Common myeloid progenitor, CD34-positive (primary cell): Measurements from ENCODE around the gene TMEM253.

Experiments
- CTCF ChIA-PET: fragments of 350-600 bp; sonication (Branson Sonifier 250); formaldehyde crosslinking; loops from one replicate; lab custom pipeline; 2021; ENCODE audit warnings: antibody characterized with exemption; lab: Charles Lee
- POLR2A ChIA-PET: fragments of 350-600 bp; sonication (Branson Sonifier 250); formaldehyde crosslinking; loops from one replicate; lab custom pipeline; 2021; ENCODE audit warnings: antibody characterized with exemption; lab: Charles Lee
- DNase-seq, 3 donors: peaks; one replicate each; pipeline versions ENCODE4 v3.0.0 to v3.0.0-alpha.2; 2013
- H3K27ac ChIP-seq, 2 experiments: 1 replicate in 1 of 2; 2 replicates in 1 of 2; pipeline ENCODE4 v1.7.0; 2013; ENCODE audit warnings: inconsistent platforms in 2 of 2, low read length in 2 of 2, mild to moderate bottlenecking in 2 of 2, low read depth in 1 of 2, moderate library complexity in 1 of 2; ENCODE audit not compliant: severe bottlenecking in 2 of 2, insufficient read depth in 1 of 2, poor library complexity in 1 of 2
- H3K27me3 ChIP-seq, 5 experiments: replicated peaks in 2 of 5; 1 replicate in 3 of 5; 2 replicates in 2 of 5; pipeline versions ENCODE4 v1.6.1 to v1.7.0; 2013; ENCODE audit warnings: low read length in 4 of 5, mild to moderate bottlenecking in 2 of 5, moderate library complexity in 2 of 5, inconsistent platforms in 1 of 5; ENCODE audit not compliant: insufficient read depth in 5 of 5, control insufficient read depth in 4 of 5
- H3K36me3 ChIP-seq, 4 experiments: 1 replicate in 2 of 4; 2 replicates in 2 of 4; pipeline versions ENCODE4 v1.6.1 to v1.7.0; 2013; ENCODE audit warnings: low read length in 3 of 4, control low read depth in 1 of 4, mild to moderate bottlenecking in 1 of 4; ENCODE audit not compliant: control insufficient read depth in 4 of 4, insufficient read depth in 4 of 4
- H3K4me1 ChIP-seq, 4 experiments: 1 replicate in 3 of 4; 2 replicates in 1 of 4; pipeline versions ENCODE4 v1.6.1 to v1.7.1; 2013; ENCODE audit warnings: low read length in 3 of 4, mild to moderate bottlenecking in 3 of 4, control low read depth in 1 of 4, inconsistent platforms in 1 of 4, moderate library complexity in 1 of 4; ENCODE audit not compliant: control insufficient read depth in 4 of 4, insufficient read depth in 4 of 4; ENCODE audit errors: control extremely low read depth in 1 of 4
- H3K4me3 ChIP-seq, 7 experiments: 1 replicate in 4 of 7; 2 replicates in 3 of 7; pipeline versions ENCODE4 v1.5.1 to v1.7.0; 2013; ENCODE audit warnings: mild to moderate bottlenecking in 7 of 7, low read length in 6 of 7, moderate library complexity in 6 of 7, inconsistent platforms in 2 of 7, low read depth in 2 of 7, control low read depth in 1 of 7; ENCODE audit not compliant: insufficient read depth in 4 of 7, control insufficient read depth in 1 of 7; ENCODE audit errors: extremely low read depth in 1 of 7
- H3K9me3 ChIP-seq, 5 experiments: 1 replicate in 4 of 5; 2 replicates in 1 of 5; pipeline versions ENCODE4 v1.6.1 to v1.7.1; 2013; ENCODE audit warnings: low read length in 4 of 5, mild to moderate bottlenecking in 2 of 5, inconsistent platforms in 1 of 5, low read depth in 1 of 5, moderate library complexity in 1 of 5; ENCODE audit not compliant: control insufficient read depth in 4 of 5, insufficient read depth in 2 of 5; ENCODE audit errors: control extremely low read depth in 1 of 5
- WGBS: methylation state at CpG from one replicate; pipeline ENCODE4 v1.1.5; 2013; ENCODE audit not compliant: insufficient coverage; 5-methylcytosine and 5-hydroxymethylcytosine counted together

TMEM253 gene

DNA sequence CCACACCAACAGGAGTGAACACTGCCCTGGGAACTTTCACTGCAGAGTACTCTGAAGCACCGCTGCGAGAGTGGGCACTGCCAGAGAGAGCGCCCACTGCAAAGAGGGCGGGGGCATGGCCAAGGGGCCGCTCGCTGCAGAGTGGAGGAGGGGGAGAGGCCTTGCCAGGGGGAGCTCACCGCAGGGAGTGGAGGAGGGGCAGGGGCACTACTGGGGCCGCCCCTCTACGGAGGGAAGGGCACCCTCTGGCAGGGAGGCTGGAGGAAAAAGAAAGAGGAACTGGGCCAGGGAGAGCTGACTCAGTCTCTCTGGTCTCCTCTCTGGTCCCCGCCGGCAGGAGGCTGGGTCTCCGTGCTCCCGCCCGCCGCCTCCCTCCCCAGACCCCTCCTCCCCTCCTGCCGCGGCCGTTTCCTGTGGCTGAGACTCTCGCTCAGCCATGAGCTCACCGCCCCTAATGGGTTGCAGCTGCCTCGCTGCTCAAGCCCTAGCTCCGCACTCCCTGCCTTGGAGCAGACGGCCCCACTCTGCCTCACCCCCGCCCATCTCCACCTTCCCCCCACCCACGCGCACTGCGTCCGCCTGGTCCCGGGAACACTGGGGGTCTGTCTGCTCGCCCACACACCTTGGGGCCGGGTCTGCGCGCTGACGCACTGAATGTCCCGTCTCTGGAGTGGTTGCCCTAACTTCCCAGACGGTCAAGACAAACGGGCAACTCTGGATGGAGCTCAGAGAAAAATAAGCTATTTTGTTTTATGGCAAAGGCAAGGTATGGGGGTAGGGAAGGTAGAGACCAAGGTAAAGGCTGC is 29.4 kb upstream of the TMEM253 start:
- H3K9me3 ChIP-seq: no peaks in the 10 kb centered on the region
- POLR2A ChIA-PET: interaction anchor here (0.7 to 1.9 kb wide), 4 partner anchors 16 to 33 kb away, joined by 3 to 10 read pairs (median 4); no protein-coding TSS in a partner anchor
- 1% methylated on average over 27 of the region's 37 CpGs for WGBS
- H3K4me3 ChIP-seq: peak overlapping the region; percentile 34 to 88 (median 73)
- peak; percentile 86 to 94 (median 91) for DNase-seq
- CTCF ChIA-PET: interaction anchor here (0.6 to 6.2 kb wide), 11 partner anchors 8 to 1917 kb away, joined by 3 to 135 read pairs (median 9); partner anchors contain the start of gene TMEM253
- peaks cover 0 to 15% (median 6%) of the 10 kb centered on the region in 5 experiments for H3K27me3 ChIP-seq
- H3K27ac ChIP-seq: peak overlapping the region; percentile 25 to 73
- H3K4me1 ChIP-seq: peaks cover 8 to 45% (median 42%) of the 10 kb centered on the region in 4 experiments
- H3K36me3 ChIP-seq: peaks cover 2 to 28% (median 15%) of the 10 kb centered on the region in 4 experiments

DNA sequence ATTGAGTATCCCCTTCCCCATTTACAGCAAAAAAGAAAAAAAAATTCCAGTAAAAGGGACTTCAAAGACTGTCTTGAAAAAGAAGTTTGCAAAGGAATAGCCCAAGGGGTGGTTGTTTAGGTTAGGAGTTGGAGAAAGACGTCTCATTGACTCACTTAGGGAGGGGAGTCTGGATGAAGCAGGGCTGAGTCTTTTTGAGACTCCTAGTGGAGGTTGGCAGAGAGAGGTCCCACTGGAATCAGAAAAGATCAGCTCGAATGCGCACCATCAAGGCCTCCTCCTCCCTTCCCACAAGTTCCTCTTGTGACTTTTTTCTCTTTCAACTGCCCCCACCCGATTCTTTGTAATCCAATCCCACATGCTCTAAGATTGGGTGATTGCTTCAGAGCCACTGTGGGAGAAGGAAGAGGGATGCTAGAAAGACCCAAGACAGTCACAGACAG is 28.8 kb upstream of the TMEM253 start:
- Histone ChIP-seq H3K4me3 (peak overlapping the region in 6 of 7 experiments; percentile 53 to 88 (median 75)), H3K27me3 (peaks cover 0 to 15% (median 6%) of the 10 kb centered on the region in 5 experiments), H3K27ac (peak overlapping the region; percentile 25 to 73), H3K36me3 (peaks cover 2 to 32% (median 19%) of the 10 kb centered on the region in 4 experiments), H3K4me1 (peaks cover 8 to 45% (median 42%) of the 10 kb centered on the region in 4 experiments), H3K9me3 (no peaks in the 10 kb centered on the region)
- DNase-seq: peak; percentile 25 to 53 (median 49)
- CTCF ChIA-PET: interaction anchor here (3.3 to 6.2 kb wide), 4 partner anchors 14 to 57 kb away, joined by 23 to 135 read pairs (median 108); partner anchors contain the start of gene TMEM253
- 0% methylated on average over 1 of the region's 4 CpGs for WGBS
- POLR2A ChIA-PET: interaction anchor here (1.0 to 1.1 kb wide), 2 partner anchors 25 to 32 kb away, joined by 3 to 4 read pairs; no protein-coding TSS in a partner anchor

DNA sequence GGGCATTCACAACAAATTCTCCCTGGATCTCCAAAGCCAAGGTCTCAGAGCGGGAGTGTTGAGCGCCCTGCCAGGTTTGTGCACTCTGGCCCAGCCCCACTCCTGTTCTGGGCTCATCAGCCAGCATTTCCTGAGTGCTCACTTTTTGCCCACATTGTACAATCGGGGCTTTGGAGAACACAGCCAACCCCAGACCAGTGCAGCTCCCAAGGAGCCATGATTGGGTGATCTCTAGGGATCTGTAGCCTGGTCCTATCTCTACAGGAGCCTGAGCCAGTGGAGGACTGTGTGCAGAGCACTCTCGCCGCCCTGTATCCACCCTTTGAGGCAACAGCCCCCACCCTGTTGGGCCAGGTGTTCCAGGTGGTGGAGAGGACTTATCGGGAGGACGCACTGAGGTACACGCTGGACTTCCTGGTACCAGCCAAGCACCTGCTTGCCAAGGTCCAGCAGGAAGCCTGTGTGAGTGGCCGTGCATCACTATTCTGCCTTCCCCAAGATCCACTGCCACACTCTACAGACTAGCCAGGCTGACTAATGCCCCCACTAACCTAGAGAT is 28.0 kb upstream of the TMEM253 start:
- POLR2A ChIA-PET: no interaction called here
- H3K4me1 ChIP-seq: peaks cover 8 to 45% (median 42%) of the 10 kb centered on the region in 4 experiments

DNA sequence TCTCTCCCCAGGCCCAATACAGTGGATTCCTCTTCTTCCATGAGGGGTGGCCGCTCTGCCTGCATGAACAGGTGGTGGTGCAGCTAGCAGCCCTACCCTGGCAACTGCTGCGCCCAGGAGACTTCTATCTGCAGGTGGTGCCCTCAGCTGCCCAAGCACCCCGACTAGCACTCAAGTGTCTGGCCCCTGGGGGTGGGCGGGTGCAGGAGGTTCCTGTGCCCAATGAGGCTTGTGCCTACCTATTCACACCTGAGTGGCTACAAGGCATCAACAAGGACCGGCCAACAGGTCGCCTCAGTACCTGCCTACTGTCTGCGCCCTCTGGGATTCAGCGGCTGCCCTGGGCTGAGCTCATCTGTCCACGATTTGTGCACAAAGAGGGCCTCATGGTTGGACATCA is 26.9 kb upstream of the TMEM253 start:
- H3K27ac ChIP-seq: no peak overlapping the region
- no peak for DNase-seq
- no peak overlapping the region for H3K4me3 ChIP-seq
- H3K4me1 ChIP-seq: peaks cover 5 to 39% (median 37%) of the 10 kb centered on the region in 4 experiments
- H3K36me3 ChIP-seq: peaks cover 2 to 47% (median 28%) of the 10 kb centered on the region in 4 experiments
- ChIA-PET CTCF (interaction anchor here (0.6 to 6.2 kb wide), 6 partner anchors 12 to 120 kb away, joined by 3 to 135 read pairs (median 50); partner anchors contain the start of gene TMEM253), POLR2A (no interaction called here)
- 97% methylated on average over 8 of the region's 9 CpGs for WGBS
- peaks cover 0 to 10% (median 5%) of the 10 kb centered on the region in 5 experiments for H3K27me3 ChIP-seq
- no peaks in the 10 kb centered on the region for H3K9me3 ChIP-seq

More for the DNA sequence above, 28.0 kb upstream of the TMEM253 start:
- H3K27ac ChIP-seq: no peak overlapping the region
- CTCF ChIA-PET: interaction anchor here (0.9 to 6.2 kb wide), 5 partner anchors 13 to 58 kb away, joined by 6 to 135 read pairs (median 93); partner anchors contain the start of gene TMEM253
- H3K4me3 ChIP-seq: no peak overlapping the region
- peaks cover 2 to 37% (median 21%) of the 10 kb centered on the region in 4 experiments for H3K36me3 ChIP-seq
- H3K9me3 ChIP-seq: no peaks in the 10 kb centered on the region
- no peak for DNase-seq
- 73% methylated on average over 4 of the region's 9 CpGs for WGBS
- peaks cover 0 to 15% (median 6%) of the 10 kb centered on the region in 5 experiments for H3K27me3 ChIP-seq

DNA sequence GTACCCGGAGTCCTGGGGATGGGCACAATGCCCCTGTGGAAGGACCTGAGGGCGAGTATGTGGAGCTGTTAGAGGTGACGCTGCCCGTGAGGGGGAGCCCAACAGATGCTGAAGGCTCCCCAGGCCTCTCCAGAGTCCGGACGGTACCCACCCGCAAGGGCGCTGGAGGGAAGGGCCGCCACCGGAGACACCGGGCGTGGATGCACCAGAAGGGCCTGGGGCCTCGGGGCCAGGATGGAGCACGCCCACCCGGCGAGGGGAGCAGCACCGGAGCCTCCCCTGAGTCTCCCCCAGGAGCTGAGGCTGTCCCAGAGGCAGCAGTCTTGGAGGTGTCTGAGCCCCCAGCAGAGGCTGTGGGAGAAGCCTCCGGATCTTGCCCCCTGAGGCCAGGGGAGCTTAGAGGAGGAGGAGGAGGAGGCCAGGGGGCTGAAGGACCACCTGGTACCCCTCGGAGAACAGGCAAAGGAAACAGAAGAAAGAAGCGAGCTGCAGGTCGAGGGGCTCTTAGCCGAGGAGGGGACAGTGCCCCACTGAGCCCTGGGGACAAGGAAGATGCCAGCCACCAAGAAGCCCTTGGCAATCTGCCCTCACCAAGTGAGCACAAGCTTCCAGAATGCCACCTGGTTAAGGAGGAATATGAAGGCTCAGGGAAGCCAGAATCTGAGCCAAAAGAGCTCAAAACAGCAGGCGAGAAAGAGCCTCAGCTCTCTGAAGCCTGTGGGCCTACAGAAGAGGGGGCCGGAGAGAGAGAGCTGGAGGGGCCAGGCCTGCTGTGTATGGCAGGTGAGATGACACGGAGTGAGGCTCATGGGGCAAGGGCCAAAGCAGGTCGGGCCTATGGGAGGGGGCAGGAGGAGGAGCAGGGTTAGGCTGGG is 26.2 kb upstream of the TMEM253 start:
- POLR2A ChIA-PET: no interaction called here
- CTCF ChIA-PET: interaction anchor here (0.6 to 6.2 kb wide), 8 partner anchors 11 to 121 kb away, joined by 3 to 135 read pairs (median 4); partner anchors contain the start of gene TMEM253
- peaks cover 0 to 3% (median 0%) of the 10 kb centered on the region in 5 experiments for H3K27me3 ChIP-seq
- DNase-seq: no peak
- peaks cover 5 to 32% (median 30%) of the 10 kb centered on the region in 4 experiments for H3K4me1 ChIP-seq
- 97% methylated on average over 23 of the region's 26 CpGs for WGBS
- no peaks in the 10 kb centered on the region for H3K9me3 ChIP-seq
- H3K4me3 ChIP-seq: no peak overlapping the region
- no peak overlapping the region for H3K27ac ChIP-seq
- H3K36me3 ChIP-seq: peaks cover 2 to 54% (median 32%) of the 10 kb centered on the region in 4 experiments
